ENCODE measurements around the gene UQCC5.

The UQCC5 gene, protein sequence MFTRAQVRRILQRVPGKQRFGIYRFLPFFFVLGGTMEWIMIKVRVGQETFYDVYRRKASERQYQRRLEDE

DNA sequence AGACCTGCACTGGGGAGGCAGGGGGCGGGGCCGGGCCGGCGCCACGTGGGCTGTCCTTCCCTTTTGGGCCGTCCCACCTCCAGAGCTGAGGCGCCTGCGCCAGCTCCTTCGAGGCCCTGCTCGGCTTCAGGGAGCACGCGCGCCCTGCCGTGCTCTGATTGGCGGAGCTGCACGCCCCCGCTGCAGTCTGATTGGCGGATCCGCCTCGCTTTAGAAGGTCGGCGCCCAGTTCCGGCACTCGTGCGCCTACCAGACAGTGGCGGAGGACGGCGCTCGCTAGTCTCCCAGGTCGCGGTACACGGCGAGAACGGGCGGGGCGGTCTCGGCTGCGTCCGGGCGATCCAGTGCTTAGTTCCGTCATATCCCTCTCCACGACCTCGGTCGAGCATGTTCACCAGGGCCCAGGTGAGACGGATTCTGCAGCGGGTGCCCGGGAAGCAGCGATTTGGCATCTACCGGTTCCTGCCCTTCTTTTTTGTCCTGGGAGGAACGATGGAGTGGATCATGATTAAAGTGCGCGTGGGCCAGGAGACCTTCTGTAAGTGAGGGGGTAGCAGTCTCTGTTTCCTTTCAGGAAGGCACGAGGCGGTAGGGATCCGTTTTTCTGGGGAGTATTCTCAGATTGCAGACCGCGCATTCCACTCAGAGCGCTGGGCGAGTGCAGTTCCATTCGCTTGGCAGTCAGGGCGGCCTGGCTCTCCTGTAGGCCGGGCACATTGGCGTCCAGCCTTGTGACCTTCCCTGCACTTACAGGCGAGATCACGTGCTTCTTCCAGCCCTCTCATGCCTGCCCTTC is at the start of gene UQCC5:
UQCC5 (plus strand) TSS at position 237 of the 796 bp plus-strand sequence; CDS start at position 388, 151 bp downstream.
- peak; percentile 98 for DNase-seq (ENCODE audit: low spot score)

DNA sequence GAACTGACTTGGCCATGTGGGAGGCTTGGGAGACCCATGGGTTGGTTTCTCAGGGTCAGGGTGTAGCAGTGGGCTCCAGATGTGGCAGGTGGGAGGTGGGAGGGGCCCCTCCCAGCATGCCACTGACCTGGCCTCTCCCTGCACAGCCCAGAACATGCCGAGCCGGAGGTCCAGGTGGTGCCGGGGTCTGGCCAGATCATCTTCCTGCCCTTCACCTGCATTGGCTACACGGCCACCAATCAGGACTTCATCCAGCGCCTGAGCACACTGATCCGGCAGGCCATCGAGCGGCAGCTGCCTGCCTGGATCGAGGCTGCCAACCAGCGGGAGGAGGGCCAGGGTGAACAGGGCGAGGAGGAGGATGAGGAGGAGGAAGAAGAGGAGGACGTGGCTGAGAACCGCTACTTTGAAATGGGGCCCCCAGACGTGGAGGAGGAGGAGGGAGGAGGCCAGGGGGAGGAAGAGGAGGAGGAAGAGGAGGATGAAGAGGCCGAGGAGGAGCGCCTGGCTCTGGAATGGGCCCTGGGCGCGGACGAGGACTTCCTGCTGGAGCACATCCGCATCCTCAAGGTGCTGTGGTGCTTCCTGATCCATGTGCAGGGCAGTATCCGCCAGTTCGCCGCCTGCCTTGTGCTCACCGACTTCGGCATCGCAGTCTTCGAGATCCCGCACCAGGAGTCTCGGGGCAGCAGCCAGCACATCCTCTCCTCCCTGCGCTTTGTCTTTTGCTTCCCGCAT is 49.2 kb upstream of the UQCC5 start:
- no peak for DNase-seq (ENCODE audit: low spot score)

DNA sequence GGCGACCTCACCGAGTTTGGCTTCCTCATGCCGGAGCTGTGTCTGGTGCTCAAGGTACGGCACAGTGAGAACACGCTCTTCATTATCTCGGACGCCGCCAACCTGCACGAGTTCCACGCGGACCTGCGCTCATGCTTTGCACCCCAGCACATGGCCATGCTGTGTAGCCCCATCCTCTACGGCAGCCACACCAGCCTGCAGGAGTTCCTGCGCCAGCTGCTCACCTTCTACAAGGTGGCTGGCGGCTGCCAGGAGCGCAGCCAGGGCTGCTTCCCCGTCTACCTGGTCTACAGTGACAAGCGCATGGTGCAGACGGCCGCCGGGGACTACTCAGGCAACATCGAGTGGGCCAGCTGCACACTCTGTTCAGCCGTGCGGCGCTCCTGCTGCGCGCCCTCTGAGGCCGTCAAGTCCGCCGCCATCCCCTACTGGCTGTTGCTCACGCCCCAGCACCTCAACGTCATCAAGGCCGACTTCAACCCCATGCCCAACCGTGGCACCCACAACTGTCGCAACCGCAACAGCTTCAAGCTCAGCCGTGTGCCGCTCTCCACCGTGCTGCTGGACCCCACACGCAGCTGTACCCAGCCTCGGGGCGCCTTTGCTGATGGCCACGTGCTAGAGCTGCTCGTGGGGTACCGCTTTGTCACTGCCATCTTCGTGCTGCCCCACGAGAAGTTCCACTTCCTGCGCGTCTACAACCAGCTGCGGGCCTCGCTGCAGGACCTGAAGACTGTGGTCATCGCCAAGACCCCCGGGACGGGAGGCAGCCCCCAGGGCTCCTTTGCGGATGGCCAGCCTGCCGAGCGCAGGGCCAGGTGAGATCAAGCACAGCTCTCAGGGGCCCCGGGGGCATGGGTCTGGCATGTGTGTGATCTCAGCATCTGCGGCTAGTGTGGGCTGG is 48.4 kb upstream of the UQCC5 start:
- no peak for DNase-seq (ENCODE audit: low spot score)

DNA sequence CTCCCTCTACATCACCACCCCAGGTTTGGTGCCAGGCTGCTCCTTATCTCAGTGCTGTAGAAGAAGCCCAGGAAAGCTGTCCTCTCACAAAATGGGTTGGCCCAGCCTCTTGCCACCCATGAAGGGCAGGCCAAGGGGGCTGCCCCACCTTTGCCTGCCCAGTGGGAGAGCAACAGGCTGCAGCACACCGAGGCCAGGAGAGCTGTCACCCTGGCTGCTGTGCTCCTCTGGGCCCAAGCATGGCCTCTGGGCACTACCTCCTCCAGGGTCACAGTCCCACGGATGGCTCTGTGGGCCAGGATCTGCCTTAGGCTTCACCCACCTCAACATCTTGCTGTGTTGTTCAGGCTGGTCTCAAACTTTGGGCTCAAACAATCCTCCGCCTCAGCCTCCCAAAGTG is 47.7 kb upstream of the UQCC5 start:
- no peak for DNase-seq (ENCODE audit: low spot score)

DNA sequence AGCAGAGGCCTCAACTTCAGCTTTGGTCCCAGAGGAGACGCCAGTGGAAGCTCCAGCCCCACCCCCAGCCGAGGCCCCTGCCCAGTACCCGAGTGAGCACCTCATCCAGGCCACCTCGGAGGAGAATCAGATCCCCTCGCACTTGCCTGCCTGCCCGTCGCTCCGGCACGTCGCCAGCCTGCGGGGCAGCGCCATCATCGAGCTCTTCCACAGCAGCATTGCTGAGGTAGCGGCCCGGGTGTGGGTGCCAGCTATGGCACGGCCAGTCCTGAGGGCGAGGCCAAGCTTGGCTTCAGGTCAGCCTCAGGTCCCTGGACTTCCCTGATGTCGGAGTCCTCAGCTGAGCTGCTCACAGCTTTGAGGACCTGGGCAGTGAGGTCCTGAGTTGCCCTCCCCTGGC is 47.0 kb upstream of the UQCC5 start:
- no peak for DNase-seq (ENCODE audit: low spot score)

DNA sequence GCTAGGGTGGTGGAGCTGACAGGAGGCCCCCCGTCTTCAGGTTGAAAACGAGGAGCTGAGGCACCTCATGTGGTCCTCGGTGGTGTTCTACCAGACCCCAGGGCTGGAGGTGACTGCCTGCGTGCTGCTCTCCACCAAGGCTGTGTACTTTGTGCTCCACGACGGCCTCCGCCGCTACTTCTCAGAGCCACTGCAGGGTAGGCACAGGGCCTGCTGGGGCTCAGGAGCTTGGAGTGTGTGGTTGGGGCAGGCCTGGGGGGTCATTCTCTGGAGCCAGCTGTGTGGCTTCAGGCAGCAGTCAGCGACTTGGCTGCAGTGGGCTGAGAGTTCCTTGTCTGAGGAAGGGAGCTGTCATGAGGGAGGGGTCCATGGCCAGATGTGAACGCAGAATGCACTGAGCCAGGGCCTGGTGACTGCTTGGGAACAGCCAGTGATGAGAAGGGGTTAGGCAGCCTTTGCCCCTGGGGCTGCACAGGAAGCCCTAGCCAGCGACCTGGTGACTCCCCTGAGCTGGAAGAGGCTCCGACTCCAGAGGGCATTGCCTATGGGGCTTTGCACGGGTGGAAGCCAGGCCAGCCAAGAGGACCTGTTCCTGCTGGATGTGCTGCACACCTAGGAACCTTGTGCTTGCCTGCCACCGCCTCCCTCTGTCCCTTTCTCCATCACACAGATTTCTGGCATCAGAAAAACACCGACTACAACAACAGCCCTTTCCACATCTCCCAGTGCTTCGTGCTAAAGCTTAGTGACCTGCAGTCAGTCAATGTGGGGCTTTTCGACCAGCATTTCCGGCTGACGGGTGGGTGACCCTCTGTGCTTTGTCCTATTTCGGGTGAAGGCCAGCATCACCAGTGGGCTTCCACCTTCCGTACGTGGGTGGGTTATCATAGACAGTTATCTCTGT is 46.1 kb upstream of the UQCC5 start:
- DNase-seq (ENCODE audit: low spot score), result no peak

DNA sequence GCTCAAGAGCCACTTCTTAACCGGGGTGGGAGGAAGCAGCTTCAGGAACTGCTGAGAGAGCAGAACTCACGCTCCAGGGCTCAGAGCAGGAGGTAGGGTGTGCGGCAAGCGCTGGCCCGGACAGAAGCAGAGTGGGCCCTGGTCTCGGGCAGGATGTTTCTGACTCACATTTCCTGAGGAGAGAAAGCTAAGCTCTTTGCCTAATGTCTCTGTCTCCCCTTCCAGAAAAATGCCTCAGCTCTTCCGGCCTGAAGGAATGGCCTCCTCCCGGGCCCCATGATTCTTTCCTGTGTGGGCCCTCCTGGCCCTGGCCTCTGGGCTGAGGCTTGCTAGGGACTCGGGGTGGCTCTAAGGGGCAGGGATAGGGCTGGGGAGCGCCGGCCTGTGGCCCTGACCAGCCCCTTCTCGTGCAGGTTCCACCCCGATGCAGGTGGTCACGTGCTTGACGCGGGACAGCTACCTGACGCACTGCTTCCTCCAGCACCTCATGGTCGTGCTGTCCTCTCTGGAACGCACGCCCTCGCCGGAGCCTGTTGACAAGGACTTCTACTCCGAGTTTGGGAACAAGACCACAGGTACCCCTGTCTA is 45.4 kb upstream of the UQCC5 start:
- DNase-seq (ENCODE audit: low spot score), result no peak

DNA sequence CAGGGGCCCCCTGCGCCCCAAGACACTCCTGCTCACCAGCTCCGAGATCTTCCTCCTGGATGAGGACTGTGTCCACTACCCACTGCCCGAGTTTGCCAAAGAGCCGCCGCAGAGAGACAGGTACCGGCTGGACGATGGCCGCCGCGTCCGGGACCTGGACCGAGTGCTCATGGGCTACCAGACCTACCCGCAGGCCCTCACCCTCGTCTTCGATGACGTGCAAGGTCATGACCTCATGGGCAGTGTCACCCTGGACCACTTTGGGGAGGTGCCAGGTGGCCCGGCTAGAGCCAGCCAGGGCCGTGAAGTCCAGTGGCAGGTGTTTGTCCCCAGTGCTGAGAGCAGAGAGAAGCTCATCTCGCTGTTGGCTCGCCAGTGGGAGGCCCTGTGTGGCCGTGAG is 44.3 kb upstream of the UQCC5 start:
- DNase-seq (ENCODE audit: low spot score), result no peak

DNA sequence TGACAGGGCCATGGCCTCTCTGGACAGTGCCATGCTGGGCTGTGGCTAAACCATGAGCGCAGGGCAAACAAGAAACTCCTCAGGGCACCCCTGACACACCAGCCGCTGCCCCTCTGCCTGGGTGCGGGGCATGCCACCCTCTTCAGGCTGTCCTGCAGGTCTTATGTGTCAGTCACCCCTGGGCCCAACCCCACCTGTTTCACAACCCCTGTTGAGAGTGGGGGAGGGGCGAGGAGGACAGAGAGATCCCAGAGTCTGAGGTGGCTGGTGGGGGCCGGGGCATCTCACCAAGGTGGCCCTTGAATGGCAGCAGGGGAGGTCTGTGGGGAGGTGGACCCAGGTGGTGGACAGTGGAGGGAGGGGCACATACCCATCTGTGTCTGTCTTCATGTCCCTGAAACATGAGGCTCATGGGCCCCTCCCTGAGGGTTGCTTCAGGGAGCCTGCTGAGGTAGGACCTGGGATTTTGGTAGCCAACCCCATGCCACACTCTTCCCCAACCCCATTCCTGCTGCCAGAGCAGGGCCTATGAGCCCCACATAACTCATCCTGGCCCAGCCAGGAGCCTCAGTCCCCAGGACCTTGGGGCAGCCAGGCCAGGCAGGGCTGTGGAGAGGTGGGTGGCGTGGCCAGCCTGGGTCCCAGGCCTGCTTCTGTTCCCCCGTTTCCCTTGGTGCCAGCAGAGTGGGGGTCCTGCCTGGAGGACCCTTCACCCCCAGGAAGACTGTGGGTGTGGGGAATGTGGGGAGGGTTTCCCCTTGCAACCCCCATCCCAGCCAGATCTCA is 43.0 kb upstream of the UQCC5 start:
- no peak for DNase-seq (ENCODE audit: low spot score)

DNA sequence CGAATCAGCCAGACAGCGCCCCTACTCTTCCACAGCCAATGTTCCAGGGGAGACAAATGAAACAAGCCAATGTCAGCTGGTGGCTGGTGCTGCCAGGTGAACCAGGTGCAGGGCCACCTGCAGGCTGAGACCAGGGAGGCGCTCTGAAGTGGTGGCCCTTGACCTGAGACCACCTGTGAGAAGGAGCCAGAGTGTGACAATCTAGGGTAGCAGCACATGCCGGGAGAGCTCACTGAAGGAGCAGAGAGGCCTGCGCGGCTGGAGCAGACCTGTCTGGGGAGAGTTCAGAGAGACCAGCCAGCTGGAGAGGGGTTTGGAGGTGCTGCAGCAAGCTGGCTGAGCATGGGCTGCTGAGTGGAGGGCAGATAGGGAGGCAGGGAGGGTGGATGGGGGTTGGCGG is 42.0 kb upstream of the UQCC5 start:
- no peak for DNase-seq (ENCODE audit: low spot score)

DNA sequence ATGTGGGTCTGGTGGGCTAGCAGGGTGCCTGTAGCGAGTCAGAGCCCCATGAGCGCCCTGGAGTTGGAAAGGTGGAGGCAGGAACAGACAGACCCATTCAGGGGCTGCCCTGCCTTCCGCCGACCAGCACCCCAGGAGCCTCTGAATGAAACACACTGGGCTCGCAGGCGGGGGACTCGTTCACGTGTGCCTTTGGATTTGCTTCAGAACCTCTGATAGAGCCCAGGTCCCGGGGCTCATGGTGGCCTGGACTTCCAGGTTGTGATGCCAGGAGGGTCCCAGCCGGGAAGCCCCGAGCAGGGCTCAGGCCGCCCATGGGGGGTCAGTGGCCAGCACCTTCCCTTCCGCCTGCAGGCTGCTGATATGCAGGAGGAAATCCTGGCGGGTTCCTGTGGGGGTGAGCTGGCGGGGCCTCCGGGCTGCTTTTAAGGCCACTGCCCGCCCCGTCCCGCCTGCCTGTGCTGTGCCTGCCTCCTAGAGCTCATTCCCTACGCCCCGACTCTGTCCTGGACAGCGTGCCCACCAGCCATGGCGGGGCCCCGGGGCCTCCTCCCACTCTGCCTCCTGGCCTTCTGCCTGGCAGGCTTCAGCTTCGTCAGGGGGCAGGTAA is 41.4 kb upstream of the UQCC5 start, which contains the start of gene STAB1:
STAB1 (plus strand) TSS at position 453 of the 610 bp plus-strand sequence; CDS start at position 529, 76 bp downstream.
- DNase-seq (ENCODE audit: low spot score), result no peak

DNA sequence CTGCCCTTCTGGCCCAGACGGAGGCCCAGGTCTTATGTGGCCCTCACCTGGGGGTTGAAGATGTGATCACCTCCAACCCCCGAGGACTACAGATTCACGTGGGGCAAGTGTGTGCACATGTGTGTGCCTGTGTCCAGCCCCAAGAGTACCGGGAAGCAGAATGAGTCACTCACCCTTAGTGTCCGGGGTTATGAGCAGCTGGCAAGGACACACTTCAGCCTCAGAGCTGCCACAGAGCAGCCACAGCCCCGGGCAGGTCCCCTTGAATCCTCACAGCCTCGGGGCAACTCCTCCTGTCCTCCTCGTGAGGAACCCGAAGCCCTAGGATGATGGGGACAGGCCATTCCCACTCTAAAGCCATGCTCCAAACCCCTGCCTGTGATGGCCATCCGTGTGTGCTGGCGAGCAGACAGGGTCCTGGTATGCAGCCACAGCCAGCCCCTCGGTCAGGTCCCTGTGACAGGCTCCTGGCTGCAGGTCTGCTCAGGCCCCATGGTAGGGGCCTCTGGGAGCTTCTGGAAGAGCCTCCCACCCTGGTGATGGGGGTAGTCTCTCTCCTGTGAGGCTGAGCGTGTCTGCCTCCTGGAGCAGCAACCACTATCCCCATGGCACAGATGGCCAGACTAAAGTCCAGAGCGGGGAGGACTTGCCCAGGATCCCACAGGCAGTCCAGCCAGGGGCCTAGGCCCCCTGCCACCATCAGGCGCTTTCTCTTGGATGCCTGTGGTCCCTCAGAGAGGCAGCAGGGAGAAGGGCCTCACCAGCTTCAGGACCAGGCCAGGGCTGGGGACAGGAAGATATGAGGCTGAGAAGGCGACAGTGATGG is 40.4 kb upstream of the UQCC5 start:
- DNase-seq (ENCODE audit: low spot score), result no peak

DNA sequence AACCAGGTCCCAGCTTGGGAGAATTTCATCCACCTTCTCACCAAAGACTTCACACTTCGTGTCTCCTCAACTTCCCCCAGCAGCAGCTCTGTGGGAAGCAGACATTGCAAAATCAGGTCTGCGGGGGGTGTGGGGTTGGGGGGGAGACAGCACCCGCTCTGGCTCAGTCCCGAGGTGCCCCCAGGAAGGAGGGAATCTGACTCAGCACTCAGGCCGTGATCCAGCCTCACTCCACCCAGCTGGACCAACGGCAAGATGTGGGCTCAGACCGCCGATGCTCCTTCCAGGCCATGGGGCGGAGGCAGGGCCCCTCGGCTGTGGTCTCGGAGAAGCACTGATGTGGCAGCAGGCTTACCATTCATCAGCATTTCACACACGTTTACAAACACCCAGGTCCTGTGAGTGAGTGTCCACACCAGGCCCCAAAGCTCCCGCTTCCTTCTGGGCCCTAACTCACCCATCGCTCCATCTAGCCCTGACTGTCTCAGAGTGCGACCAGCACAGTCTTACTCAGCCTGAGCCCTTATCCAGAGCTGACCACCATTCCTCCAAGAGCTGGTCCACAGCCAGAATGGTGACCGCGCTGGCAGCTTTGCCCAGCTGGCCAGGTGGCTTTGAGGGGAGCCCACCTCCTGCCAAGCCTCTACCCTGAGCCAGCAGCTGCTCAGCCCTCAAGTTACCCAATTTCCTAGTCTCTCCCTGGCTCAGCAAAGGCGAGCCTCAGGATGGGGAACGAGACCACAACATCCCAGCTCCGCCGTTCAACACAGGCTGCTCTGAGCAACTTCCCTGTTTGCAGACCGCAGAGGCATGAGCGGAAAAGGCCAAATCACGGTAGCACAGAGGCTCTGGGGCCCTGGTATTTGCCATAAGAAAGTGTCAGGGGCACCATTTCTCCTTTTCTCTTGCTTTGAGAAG is 38.0 kb upstream of the UQCC5 start:
- no peak for DNase-seq (ENCODE audit: low spot score)

DNA sequence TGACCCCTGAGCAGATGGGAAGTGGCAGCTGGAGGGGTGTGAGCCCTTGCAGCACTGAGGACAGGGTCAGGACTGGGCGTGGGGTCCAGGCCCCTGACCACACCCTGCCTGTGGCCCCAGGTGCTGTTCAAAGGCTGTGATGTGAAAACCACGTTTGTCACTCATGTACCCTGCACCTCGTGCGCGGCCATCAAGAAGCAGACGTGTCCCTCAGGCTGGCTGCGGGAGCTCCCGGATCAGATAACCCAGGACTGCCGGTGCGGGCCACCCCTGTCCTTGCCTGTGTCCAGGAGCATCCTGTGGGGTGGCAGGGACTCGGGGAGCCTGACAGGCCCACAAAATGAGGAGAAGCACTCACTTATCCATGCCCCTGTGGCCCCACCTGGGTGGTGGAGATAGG is 35.4 kb upstream of the UQCC5 start:
- DNase-seq (ENCODE audit: low spot score), result no peak

DNA sequence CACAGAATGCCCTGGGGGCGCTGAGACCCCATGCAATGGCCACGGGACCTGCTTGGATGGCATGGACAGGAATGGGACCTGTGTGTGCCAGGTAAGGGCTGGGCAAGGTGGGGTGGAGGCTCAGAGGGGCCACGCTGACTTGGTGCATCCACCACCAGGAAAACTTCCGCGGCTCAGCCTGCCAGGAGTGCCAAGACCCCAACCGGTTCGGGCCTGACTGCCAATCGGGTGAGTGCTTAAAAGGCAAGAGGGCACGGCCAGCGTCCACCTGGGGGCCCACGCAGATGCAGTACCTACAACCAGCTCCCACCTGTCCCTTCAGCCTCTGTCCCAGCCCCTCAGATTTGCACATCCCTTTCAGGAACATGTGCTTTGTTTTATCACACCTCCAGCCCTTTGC is 34.4 kb upstream of the UQCC5 start:
- DNase-seq (ENCODE audit: low spot score), result no peak

DNA sequence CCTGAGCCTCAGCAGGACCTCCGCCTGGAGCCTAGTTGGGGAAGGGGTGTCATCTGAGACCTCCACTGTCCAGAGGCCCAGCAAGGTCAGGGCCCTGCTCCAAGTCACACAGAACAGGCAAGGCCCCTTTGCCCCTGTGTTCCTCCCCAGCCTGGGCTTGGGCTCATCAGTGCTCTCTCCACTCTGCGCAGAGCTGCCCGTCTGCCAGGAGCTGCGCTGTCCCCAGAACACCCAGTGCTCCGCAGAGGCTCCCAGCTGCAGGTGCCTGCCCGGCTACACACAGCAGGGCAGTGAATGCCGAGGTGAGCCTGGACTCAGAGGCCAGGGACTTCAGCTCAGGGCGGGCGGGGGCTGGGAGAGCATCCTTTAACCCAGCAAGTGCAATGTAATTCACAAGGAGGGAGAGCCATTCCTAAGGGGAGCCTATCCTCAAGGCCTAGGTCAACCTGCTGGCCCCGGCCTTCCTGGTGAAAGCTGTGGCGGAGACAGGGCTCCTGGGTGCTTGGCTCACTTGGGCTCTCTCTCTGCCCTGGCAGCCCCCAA is 33.5 kb upstream of the UQCC5 start:
- DNase-seq (ENCODE audit: low spot score), result no peak

DNA sequence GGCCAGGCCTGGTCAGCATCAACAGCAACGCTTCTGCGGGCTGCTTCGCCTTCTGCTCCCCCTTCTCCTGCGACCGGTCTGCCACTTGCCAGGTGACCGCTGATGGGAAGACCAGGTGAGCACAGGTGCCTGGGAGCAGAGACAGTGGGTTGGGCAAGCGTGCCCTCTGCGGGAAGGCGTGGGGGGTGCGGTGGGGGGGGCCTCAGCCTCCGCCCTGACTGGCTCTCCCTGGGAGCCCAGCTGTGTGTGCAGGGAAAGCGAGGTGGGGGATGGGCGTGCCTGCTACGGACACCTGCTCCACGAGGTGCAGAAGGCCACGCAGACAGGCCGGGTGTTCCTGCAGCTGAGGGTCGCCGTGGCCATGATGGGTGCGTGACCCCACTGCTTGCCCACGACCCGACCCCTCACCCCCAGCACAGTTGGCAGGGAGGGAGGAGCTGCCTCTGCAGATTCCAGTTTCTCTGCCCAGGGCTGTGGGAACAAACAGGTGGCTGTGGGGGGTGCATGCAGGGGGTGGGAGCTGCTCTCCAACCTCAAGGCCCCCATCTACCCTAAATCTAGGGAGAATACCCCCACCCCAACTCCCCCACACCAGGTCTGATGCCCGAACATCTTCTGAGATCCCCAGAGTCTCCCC is 32.5 kb upstream of the UQCC5 start:
- DNase-seq (ENCODE audit: low spot score), result no peak
